Esophagus muscularis mucosa (tissue), 4 donors: ENCODE data around the gene WNT5B.

Experiments used
- EP300 ChIP-seq: sonication (generic); formaldehyde crosslinking; IDR thresholded peaks from one replicate; pipeline ENCODE4 v1.6.1; 2017; ENCODE audit warnings: antibody characterized with exemption
- POLR2A ChIP-seq: fragments of 450-650 bp; IDR thresholded peaks from one replicate; pipeline ENCODE4 v1.6.1; 2017; ENCODE audit warnings: antibody characterized with exemption, moderate library complexity, mild to moderate bottlenecking, low read depth
- POLR2AphosphoS5 ChIP-seq, 2 donors: sonication (generic); formaldehyde crosslinking; IDR thresholded peaks; one replicate each; pipeline ENCODE4 v1.6.1; 2017; ENCODE audit warnings: antibody characterized with exemption in 2 of 2
- TF ChIP-seq, protein P1 (sequence below), 3 experiments: fragments of 200-600 bp in 2 of 3; fragments of 450-650 bp in 1 of 3; sonication (generic) in 2 of 3; IDR thresholded peaks; one replicate each; pipeline ENCODE4 v1.5.1; 2017 to 2019; ENCODE audit warnings: antibody characterized with exemption in 3 of 3, mild to moderate bottlenecking in 2 of 3, moderate library complexity in 1 of 3

DNA sequence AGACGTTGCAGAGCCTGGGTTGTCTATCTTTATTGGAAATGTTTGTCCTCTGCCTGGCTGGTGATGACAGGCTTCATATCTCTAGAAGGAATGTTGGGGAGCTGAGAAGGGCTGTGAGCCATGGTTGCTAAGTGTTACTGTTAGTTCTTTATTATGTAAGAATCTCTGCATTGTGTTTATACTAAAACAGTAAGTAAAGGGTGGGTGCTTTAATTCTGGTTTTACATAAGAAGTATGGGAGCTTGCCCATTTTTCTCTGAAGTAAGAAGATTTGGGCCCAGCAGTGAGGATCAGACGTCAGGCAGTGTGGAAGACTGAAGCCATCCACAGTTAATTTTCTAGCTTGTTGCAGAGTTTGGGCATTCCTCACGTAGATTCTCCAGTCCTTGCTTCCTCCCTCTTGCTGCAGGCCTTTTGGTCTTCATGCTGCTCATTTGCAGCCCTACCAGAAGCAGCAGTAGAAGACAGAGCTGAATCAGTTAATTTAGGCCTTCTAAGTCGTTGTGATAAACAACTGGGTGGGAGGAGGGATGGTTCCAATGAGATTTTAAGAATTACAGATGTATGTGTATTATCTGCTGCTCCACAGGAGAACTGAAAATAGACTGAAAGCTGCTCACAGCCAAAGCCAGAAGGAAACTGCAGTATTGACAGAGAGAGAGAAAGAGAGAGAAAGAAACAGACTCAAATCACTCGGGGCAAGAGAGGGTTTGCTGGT lies 21.4 kb downstream of the WNT5B start:
- TF ChIP-seq, protein P1, sequence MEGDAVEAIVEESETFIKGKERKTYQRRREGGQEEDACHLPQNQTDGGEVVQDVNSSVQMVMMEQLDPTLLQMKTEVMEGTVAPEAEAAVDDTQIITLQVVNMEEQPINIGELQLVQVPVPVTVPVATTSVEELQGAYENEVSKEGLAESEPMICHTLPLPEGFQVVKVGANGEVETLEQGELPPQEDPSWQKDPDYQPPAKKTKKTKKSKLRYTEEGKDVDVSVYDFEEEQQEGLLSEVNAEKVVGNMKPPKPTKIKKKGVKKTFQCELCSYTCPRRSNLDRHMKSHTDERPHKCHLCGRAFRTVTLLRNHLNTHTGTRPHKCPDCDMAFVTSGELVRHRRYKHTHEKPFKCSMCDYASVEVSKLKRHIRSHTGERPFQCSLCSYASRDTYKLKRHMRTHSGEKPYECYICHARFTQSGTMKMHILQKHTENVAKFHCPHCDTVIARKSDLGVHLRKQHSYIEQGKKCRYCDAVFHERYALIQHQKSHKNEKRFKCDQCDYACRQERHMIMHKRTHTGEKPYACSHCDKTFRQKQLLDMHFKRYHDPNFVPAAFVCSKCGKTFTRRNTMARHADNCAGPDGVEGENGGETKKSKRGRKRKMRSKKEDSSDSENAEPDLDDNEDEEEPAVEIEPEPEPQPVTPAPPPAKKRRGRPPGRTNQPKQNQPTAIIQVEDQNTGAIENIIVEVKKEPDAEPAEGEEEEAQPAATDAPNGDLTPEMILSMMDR (IDR thresholded peaks at IDR 0.05), result no peak
- TF ChIP-seq EP300 (no peak), POLR2A (no peak), POLR2AphosphoS5 (IDR thresholded peaks at IDR 0.05) (no peak)
